AG09319 (cell line): ENCODE results near the gene P2RX2.
"Not testable (repeated sequence)": the region's sequence is repeated elsewhere in the genome, so short reads cannot be mapped to it uniquely, and the experiment has no call there.

ENCODE experiments used
- DNase-seq: peaks from one replicate; pipeline ENCODE4 v3.0.0-alpha.2; 2010; ENCODE audit warnings: low read depth; ENCODE audit errors: extremely low read depth
- CTCF ChIP-seq: IDR thresholded peaks from 2 replicates; pipeline ENCODE4 v1.5.1; 2011; ENCODE audit warnings: low read depth, mild to moderate bottlenecking, inconsistent platforms, low read length, moderate library complexity

Gene P2RX2

GRCh38 chr12:132597333-132598316, 21.0 kb upstream of the P2RX2 start:
- DNase-seq = peak; percentile 35
- TF ChIP-seq CTCF = no peak

GRCh38 chr12:132599502-132599901, 19.1 kb upstream of the P2RX2 start:
- DNase-seq = not testable (repeated sequence)

- TF ChIP-seq CTCF = peak; percentile 85
Measured at GRCh38 chr12:132600048-132601032, 18.2 kb upstream of the P2RX2 start.

GRCh38 chr12:132601171-132601883, 17.2 kb upstream of the P2RX2 start:
- no peak for TF ChIP-seq CTCF

More at GRCh38 chr12:132600048-132601032, 18.2 kb upstream of the P2RX2 start:
- DNase-seq = no peak

GRCh38 chr12:132602572-132603239, 15.9 kb upstream of the P2RX2 start:
- no peak for TF ChIP-seq CTCF
- DNase-seq = no peak

More at GRCh38 chr12:132601171-132601883, 17.2 kb upstream of the P2RX2 start:
- no peak for DNase-seq

GRCh38 chr12:132603240-132604150, 15.1 kb upstream of the P2RX2 start:
- TF ChIP-seq CTCF = no peak
- DNase-seq = no peak
